ENCODE measurements around the gene NLRX1. TPM values are rescaled to one million over a fixed set of nuclear protein-coding genes. Genes with fewer than 3 reads are reported as not detected.

NLRX1 gene
- total RNA-seq, 1 donor from 2014 or later: 11.5 TPM

DNA sequence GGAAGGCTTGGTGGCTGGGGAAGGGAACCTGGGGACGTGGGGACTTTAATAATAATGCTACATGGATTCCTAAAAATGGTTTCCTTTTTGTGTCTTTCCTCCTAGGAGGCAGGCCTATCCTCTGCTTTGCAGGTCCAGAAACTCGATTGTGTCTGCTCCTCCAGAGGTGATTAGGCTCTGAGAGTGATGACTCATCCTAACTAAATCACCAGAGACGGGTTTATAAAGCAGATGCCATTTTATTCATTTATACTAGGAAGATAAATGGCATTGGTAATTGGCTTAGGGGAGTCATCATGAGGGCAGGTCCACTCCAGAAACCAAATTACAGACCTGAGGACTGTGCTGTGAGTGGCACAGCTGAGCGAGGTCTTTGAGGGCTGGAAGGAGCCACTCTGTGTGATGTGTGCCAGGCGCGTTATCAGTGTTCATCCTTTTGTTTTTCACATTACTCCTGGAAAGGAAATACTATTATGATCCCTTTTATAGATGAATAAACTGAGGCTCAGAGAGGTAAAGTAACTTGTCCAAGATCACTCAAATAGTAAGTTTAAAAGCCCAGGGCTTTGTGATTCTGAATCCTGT is 7.1 kb downstream of the NLRX1 start:
- no peak for DNase-seq (ENCODE audit: extremely low spot score, unreplicated experiment)
- no peaks in the 10 kb centered on the region for H3K27me3 Mint-ChIP-seq
- H3K36me3 Mint-ChIP-seq: no peaks in the 10 kb centered on the region
- H3K9me3 Mint-ChIP-seq: no peaks in the 10 kb centered on the region
- peaks cover 11% of the 10 kb centered on the region for H3K4me1 Mint-ChIP-seq (ENCODE audit: unreplicated experiment)
- H3K27ac Mint-ChIP-seq: no peak overlapping the region
- H3K4me3 Mint-ChIP-seq: no peak overlapping the region
- TF ChIP-seq, protein P1, sequence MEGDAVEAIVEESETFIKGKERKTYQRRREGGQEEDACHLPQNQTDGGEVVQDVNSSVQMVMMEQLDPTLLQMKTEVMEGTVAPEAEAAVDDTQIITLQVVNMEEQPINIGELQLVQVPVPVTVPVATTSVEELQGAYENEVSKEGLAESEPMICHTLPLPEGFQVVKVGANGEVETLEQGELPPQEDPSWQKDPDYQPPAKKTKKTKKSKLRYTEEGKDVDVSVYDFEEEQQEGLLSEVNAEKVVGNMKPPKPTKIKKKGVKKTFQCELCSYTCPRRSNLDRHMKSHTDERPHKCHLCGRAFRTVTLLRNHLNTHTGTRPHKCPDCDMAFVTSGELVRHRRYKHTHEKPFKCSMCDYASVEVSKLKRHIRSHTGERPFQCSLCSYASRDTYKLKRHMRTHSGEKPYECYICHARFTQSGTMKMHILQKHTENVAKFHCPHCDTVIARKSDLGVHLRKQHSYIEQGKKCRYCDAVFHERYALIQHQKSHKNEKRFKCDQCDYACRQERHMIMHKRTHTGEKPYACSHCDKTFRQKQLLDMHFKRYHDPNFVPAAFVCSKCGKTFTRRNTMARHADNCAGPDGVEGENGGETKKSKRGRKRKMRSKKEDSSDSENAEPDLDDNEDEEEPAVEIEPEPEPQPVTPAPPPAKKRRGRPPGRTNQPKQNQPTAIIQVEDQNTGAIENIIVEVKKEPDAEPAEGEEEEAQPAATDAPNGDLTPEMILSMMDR (conservative IDR thresholded peaks at IDR 0.05): no peak

- Mint-ChIP-seq H3K4me1 (ENCODE audit: unreplicated experiment) (peaks cover 11% of the 10 kb centered on the region), H3K9me3 (no peaks in the 10 kb centered on the region), H3K27ac (no peak overlapping the region), H3K4me3 (no peak overlapping the region), H3K27me3 (no peaks in the 10 kb centered on the region), H3K36me3 (no peaks in the 10 kb centered on the region)
- no peak for DNase-seq (ENCODE audit: extremely low spot score, unreplicated experiment)
- TF ChIP-seq, protein P1 (conservative IDR thresholded peaks at IDR 0.05): no peak
These were observed 9.7 kb downstream of the NLRX1 start for GRCh38 chr11:119178166-119178680.

- H3K4me3 Mint-ChIP-seq: no peak overlapping the region
- TF ChIP-seq, protein P1 (conservative IDR thresholded peaks at IDR 0.05): no peak
- H3K27me3 Mint-ChIP-seq: no peaks in the 10 kb centered on the region
- H3K27ac Mint-ChIP-seq: no peak overlapping the region
- peaks cover 11% of the 10 kb centered on the region for H3K4me1 Mint-ChIP-seq (ENCODE audit: unreplicated experiment)
- H3K9me3 Mint-ChIP-seq: no peaks in the 10 kb centered on the region
- no peaks in the 10 kb centered on the region for H3K36me3 Mint-ChIP-seq
- DNase-seq (ENCODE audit: extremely low spot score, unreplicated experiment): no peak
These were observed 10.8 kb downstream of the NLRX1 start for GRCh38 chr11:119179342-119179741.

DNA sequence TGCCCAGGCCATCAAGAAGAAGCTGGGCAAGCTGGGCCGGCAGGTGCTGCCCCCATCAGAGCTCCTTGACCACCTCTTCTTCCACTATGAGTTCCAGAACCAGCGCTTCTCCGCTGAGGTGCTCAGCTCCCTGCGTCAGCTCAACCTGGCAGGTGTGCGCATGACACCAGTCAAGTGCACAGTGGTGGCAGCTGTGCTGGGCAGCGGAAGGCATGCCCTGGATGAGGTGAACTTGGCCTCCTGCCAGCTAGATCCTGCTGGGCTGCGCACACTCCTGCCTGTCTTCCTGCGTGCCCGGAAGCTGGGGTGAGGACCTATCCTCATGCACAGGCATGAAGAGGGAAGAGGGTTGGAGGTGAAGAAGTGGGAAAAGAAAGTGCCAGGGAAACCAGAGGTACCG is 11.5 kb downstream of the NLRX1 start:
- Mint-ChIP-seq H3K4me1 (ENCODE audit: unreplicated experiment) (peaks cover 11% of the 10 kb centered on the region), H3K27me3 (no peaks in the 10 kb centered on the region), H3K4me3 (no peak overlapping the region), H3K9me3 (no peaks in the 10 kb centered on the region), H3K27ac (no peak overlapping the region), H3K36me3 (no peaks in the 10 kb centered on the region)
- TF ChIP-seq, protein P1 (conservative IDR thresholded peaks at IDR 0.05): no peak
- DNase-seq (ENCODE audit: extremely low spot score, unreplicated experiment): no peak

- H3K4me1 Mint-ChIP-seq (ENCODE audit: unreplicated experiment): peaks cover 11% of the 10 kb centered on the region
- no peaks in the 10 kb centered on the region for H3K36me3 Mint-ChIP-seq
- no peaks in the 10 kb centered on the region for H3K9me3 Mint-ChIP-seq
- no peaks in the 10 kb centered on the region for H3K27me3 Mint-ChIP-seq
- TF ChIP-seq, protein P1 (conservative IDR thresholded peaks at IDR 0.05): no peak
- no peak overlapping the region for H3K27ac Mint-ChIP-seq
- no peak for DNase-seq (ENCODE audit: extremely low spot score, unreplicated experiment)
- H3K4me3 Mint-ChIP-seq: no peak overlapping the region
These were observed 12.5 kb downstream of the NLRX1 start for GRCh38 chr11:119180729-119181676.
